ENCODE data around the gene SOCS2.
"Not testable (repeated sequence)": the region's sequence is repeated elsewhere in the genome, so short reads cannot be mapped to it uniquely, and the experiment has no call there.

SOCS2 gene

GRCh38 chr12:93571925-93572711 lies at the start of gene SOCS2:
Gene SOCS2, plus strand, starts transcription at chr12:93572675. Its CDS starts 223 bp downstream, at chr12:93572898.
- peak; percentile 83 for DNase-seq (ENCODE audit: low spot score)

- DNase-seq (ENCODE audit: low spot score) = no peak
These were observed 47.9 kb upstream of the SOCS2 start for GRCh38 chr12:93524386-93525133.

GRCh38 chr12:93526786-93527428 lies 45.6 kb upstream of the SOCS2 start:
- no peak for DNase-seq (ENCODE audit: low spot score)

- no peak for DNase-seq (ENCODE audit: low spot score)
These were observed 42.1 kb upstream of the SOCS2 start for GRCh38 chr12:93530358-93530757.

- no peak for DNase-seq (ENCODE audit: low spot score)
These were observed 39.2 kb upstream of the SOCS2 start for GRCh38 chr12:93533310-93533709.

- no peak for DNase-seq (ENCODE audit: low spot score)
These were observed 36.2 kb upstream of the SOCS2 start for GRCh38 chr12:93536111-93536765.

- no peak for DNase-seq (ENCODE audit: low spot score)
These were observed 35.5 kb upstream of the SOCS2 start for GRCh38 chr12:93536766-93537488.

- DNase-seq (ENCODE audit: low spot score) = no peak
These were observed 34.7 kb upstream of the SOCS2 start for GRCh38 chr12:93537769-93538168.

GRCh38 chr12:93539821-93540220 lies 32.7 kb upstream of the SOCS2 start:
- DNase-seq (ENCODE audit: low spot score) = no peak

GRCh38 chr12:93540466-93540865 lies 32.0 kb upstream of the SOCS2 start:
- no peak for DNase-seq (ENCODE audit: low spot score)

- no peak for DNase-seq (ENCODE audit: low spot score)
These were observed 30.8 kb upstream of the SOCS2 start for GRCh38 chr12:93541578-93542225.

- no peak for DNase-seq (ENCODE audit: low spot score)
These were observed 24.7 kb upstream of the SOCS2 start for GRCh38 chr12:93547778-93548177.

- no peak for DNase-seq (ENCODE audit: low spot score)
These were observed 23.3 kb upstream of the SOCS2 start for GRCh38 chr12:93549174-93549573.

- DNase-seq (ENCODE audit: low spot score) = no peak
These were observed 21.5 kb upstream of the SOCS2 start for GRCh38 chr12:93550748-93551611.

GRCh38 chr12:93552427-93552826 lies 20.0 kb upstream of the SOCS2 start:
- DNase-seq (ENCODE audit: low spot score) = no peak

GRCh38 chr12:93557879-93558278 lies 14.6 kb upstream of the SOCS2 start:
- not testable (repeated sequence) for DNase-seq (ENCODE audit: low spot score)

- DNase-seq (ENCODE audit: low spot score) = not testable (repeated sequence)
These were observed 13.8 kb upstream of the SOCS2 start for GRCh38 chr12:93558685-93559084.

GRCh38 chr12:93563807-93564538 lies 8.5 kb upstream of the SOCS2 start:
- DNase-seq (ENCODE audit: low spot score) = no peak

GRCh38 chr12:93565760-93566159 lies 6.7 kb upstream of the SOCS2 start:
- DNase-seq (ENCODE audit: low spot score) = no peak
